Endothelial cell of umbilical vein (primary cell): ENCODE measurements around the gene PRDM16. TPM values are rescaled to one million over a fixed set of nuclear protein-coding genes. Genes with fewer than 3 reads are reported as not detected.

Experiments used
- BruUV-seq: library from RNA; stranded (reverse); fragments of 400-500 nt; replicated peaks from 2 replicates; lab custom pipeline; 2021; lab: Mats Ljungman, UMichigan
- CTCF ChIA-PET: fragments of 300-600, 350-600 bp; sonication (Branson Sonifier 250); formaldehyde crosslinking; loops from one replicate; lab custom pipeline; 2021; ENCODE audit warnings: antibody characterized with exemption, inconsistent platforms; lab: Charles Lee
- POLR2A ChIA-PET: fragments of 300-600, 350-600 bp; sonication (Branson Sonifier 250); formaldehyde crosslinking; loops from one replicate; lab custom pipeline; 2021; ENCODE audit warnings: antibody characterized with exemption, inconsistent platforms; lab: Charles Lee
- DNase-seq: peaks from one replicate; pipeline ENCODE4 v3.0.0-alpha.2; 2011; ENCODE audit warnings: low read depth, low spot score
- FAIRE-seq: peaks from 2 replicates; lab custom pipeline; 2011; peaks lifted over from hg19 to GRCh38; lab: Jason Lieb, UNC
- H2AFZ ChIP-seq: 2 replicates; pipeline ENCODE4 v1.6.0; 2012; ENCODE audit warnings: low read depth, low read length, control low read depth, inconsistent platforms
- H3K27ac ChIP-seq: 2 replicates; pipeline ENCODE4 v1.5.1; 2011; ENCODE audit warnings: low read depth, mild to moderate bottlenecking, control low read depth, low read length, moderate library complexity; ENCODE audit not compliant: insufficient read depth
- H3K27me3 ChIP-seq, 2 experiments: 2 replicates each; pipeline versions ENCODE4 v1.6.0 to v1.6.1; 2011; ENCODE audit warnings: low read length in 2 of 2, mixed read lengths in 1 of 2; ENCODE audit not compliant: control insufficient read depth in 2 of 2, insufficient read depth in 2 of 2
- H3K36me3 ChIP-seq, 2 experiments: 2 replicates in 1 of 2; 3 replicates in 1 of 2; pipeline ENCODE4 v1.5.1; 2011; ENCODE audit warnings: low read length in 2 of 2, mild to moderate bottlenecking in 1 of 2, moderate library complexity in 1 of 2; ENCODE audit not compliant: control insufficient read depth in 2 of 2, insufficient read depth in 2 of 2; ENCODE audit errors: extremely low read depth in 1 of 2
- H3K4me1 ChIP-seq: 3 replicates; pipeline ENCODE4 v1.5.1; 2011; ENCODE audit warnings: mild to moderate bottlenecking, low read length; ENCODE audit not compliant: control insufficient read depth, insufficient read depth; ENCODE audit errors: extremely low read depth
- H3K4me2 ChIP-seq: 2 replicates; pipeline ENCODE4 v1.6.1; 2011; ENCODE audit warnings: low read length, control low read depth, mixed read lengths; ENCODE audit not compliant: insufficient read depth
- H3K4me3 ChIP-seq, 3 experiments: fragments of 200-600 bp in 1 of 3; sonication (generic), shearing (Covaris generic) in 1 of 3; replicated peaks in 1 of 3; 2 replicates each; pipeline ENCODE4 v1.5.1; 2011 to 2016; ENCODE audit warnings: control low read depth in 3 of 3, low read length in 3 of 3, mild to moderate bottlenecking in 2 of 3, inconsistent platforms in 1 of 3, low read depth in 1 of 3, moderate library complexity in 1 of 3; ENCODE audit not compliant: insufficient read depth in 1 of 3
- H3K79me2 ChIP-seq: 2 replicates; pipeline ENCODE4 v1.6.0; 2012; ENCODE audit warnings: low read length, inconsistent platforms; ENCODE audit not compliant: control insufficient read depth, insufficient read depth
- H3K9ac ChIP-seq: replicated peaks from 2 replicates; pipeline ENCODE3; 2011; ENCODE audit warnings: low read length, control low read depth; ENCODE audit not compliant: insufficient read depth; ENCODE audit errors: extremely low read depth
- H3K9me1 ChIP-seq: replicated peaks from 3 replicates; pipeline ENCODE4 v1.6.0; 2011; ENCODE audit warnings: mild to moderate bottlenecking, low read length; ENCODE audit not compliant: control insufficient read depth, insufficient read depth; ENCODE audit errors: extremely low read depth
- H3K9me3 ChIP-seq: replicated peaks from 2 replicates; pipeline ENCODE4 v1.5.1; 2012; ENCODE audit warnings: low read length, inconsistent platforms; ENCODE audit not compliant: control insufficient read depth, insufficient read depth
- H4K20me1 ChIP-seq: replicated peaks from 2 replicates; pipeline ENCODE3; 2011; ENCODE audit warnings: mild to moderate bottlenecking, low read length; ENCODE audit not compliant: control insufficient read depth, insufficient read depth; ENCODE audit errors: extremely low read depth
- CTCF ChIP-seq, 2 donors: IDR thresholded peaks; 1 replicate in 1 of 2; 2 replicates in 1 of 2; pipeline ENCODE4 v1.5.1; 2011; ENCODE audit warnings: low read length in 2 of 2, mild to moderate bottlenecking in 2 of 2, moderate library complexity in 2 of 2, control low read depth in 1 of 2, inconsistent platforms in 1 of 2, low read depth in 1 of 2; ENCODE audit not compliant: insufficient read depth in 1 of 2; ENCODE audit errors: extremely low read depth in 1 of 2
- GATA2 ChIP-seq: IDR thresholded peaks from 2 replicates; pipeline ENCODE4 v1.7.0; 2011; ENCODE audit warnings: low read depth, mild to moderate bottlenecking, moderate library complexity, mixed read lengths, low read length; ENCODE audit not compliant: insufficient read length, insufficient read depth
- JUN ChIP-seq: IDR thresholded peaks from 2 replicates; pipeline ENCODE4 v1.6.1; 2011; ENCODE audit warnings: borderline replicate concordance, low read depth; ENCODE audit not compliant: insufficient read length, insufficient read depth
- MAX ChIP-seq: IDR thresholded peaks from 2 replicates; pipeline ENCODE4 v1.6.1; 2011; ENCODE audit not compliant: insufficient read depth, insufficient read length
- MYC ChIP-seq: IDR thresholded peaks from one replicate; pipeline ENCODE4 v1.6.1; 2011; ENCODE audit warnings: mild to moderate bottlenecking, low read depth, low read length
- dilution Hi-C: fragments of 300-500 bp; cut with MboI; formaldehyde crosslinking; loops from one replicate; pipeline ENCODE4 v1.15.0; 2019; ENCODE audit warnings: low sequenced_read_pairs; ENCODE audit not compliant: extremely low pct_ligation_motif_present
- intact Hi-C: fragments of 100-400 bp; cut with micrococcal nuclease; formaldehyde crosslinking; loops from one replicate; pipeline ENCODE4 v1.10.0; 2022
- polyA plus RNA-seq, 4 experiments: library from polyadenylated mRNA; depleted of rRNA in 3 of 4; stranded (reverse) in 3 of 4; unstranded in 1 of 4; fragments of >200 nt; gene quantifications; 2 replicates each; pipeline versions ENCODE4 v1.2.1 to v1.2.3, GENCODE V29; 2011 to 2012; ENCODE audit warnings: missing spikeins in 1 of 4
- total RNA-seq: library from RNA; stranded (reverse); gene quantifications from 2 replicates; pipeline ENCODE4 v1.2.3, GENCODE V29; 2021

Gene PRDM16
- total and polyA plus RNA-seq, 2 donors (not counting 3 experiments of a cell fraction or from before 2014, with no cell fraction given): not detected

- intact Hi-C loops (no loop called here), dilution Hi-C loops (no loop called here)
- TF ChIP-seq MAX: no peak
- no peak for TF ChIP-seq CTCF (IDR thresholded peaks at IDR 0.05; ENCODE audit: extremely low read depth in 1 of 2, insufficient read depth in 1 of 2, low read depth in 1 of 2, low read length in 2 of 2)
- no peak for TF ChIP-seq GATA2
- no peak for TF ChIP-seq JUN
- TF ChIP-seq MYC: no peak
- ChIA-PET POLR2A (no interaction called here), CTCF (no interaction called here)
- Histone ChIP-seq H3K4me1 (no peaks in the 10 kb centered on the region), H2AFZ (no peak overlapping the region), H3K27me3 (no peaks in the 10 kb centered on the region), H3K27ac (no peak overlapping the region), H3K9me3 (no peaks in the 10 kb centered on the region), H3K4me3 (no peak overlapping the region), H3K36me3 (no peaks in the 10 kb centered on the region), H3K9me1 (no peaks in the 10 kb centered on the region), H3K4me2 (no peak overlapping the region), H4K20me1 (no peaks in the 10 kb centered on the region), H3K9ac (no peak overlapping the region), H3K79me2 (no peaks in the 10 kb centered on the region)
- FAIRE-seq (no peak), DNase-seq (no peak)
- BruUV-seq: no TSS peak
These were observed 92.3 kb downstream of the PRDM16 start for GRCh38 chr1:3161176-3161840.
